Right lobe of liver (tissue), 6 donors: Measurements from ENCODE around the gene DRAXIN. TPM values are rescaled to one million over a fixed set of nuclear protein-coding genes. Genes with fewer than 3 reads are reported as not detected.
"Not testable (repeated sequence)": the region's sequence is repeated elsewhere in the genome, so short reads cannot be mapped to it uniquely, and the experiment has no call there.

Experiments used
- ATAC-seq, 4 donors: fragments of 200-7000 bp; cut with Tn5 transposase; one replicate each; pipeline ENCODE4 v1.9.1; 2020; ENCODE audit warnings: mild to moderate bottlenecking in 4 of 4, moderate library complexity in 4 of 4
- DNase-seq, 3 donors: peaks; one replicate each; pipeline ENCODE4 v3.0.0-alpha.2; 2020
- H3K27ac ChIP-seq, 3 donors: fragments of 200-600 bp; one replicate each; pipeline ENCODE4 v1.8.0; 2022
- H3K27me3 ChIP-seq, 2 donors: fragments of 200-600 bp; one replicate each; pipeline ENCODE4 v1.8.0; 2022
- H3K36me3 ChIP-seq, 4 donors: fragments of 200-600 bp; sonication (generic) in 1 of 4; one replicate each; pipeline versions ENCODE4 v1.5.1 to v1.8.0; 2017 to 2022; ENCODE audit warnings: control low read depth in 1 of 4
- H3K4me1 ChIP-seq, 4 donors: fragments of 200-600 bp; sonication (generic) in 1 of 4; one replicate each; pipeline versions ENCODE4 v1.5.1 to v1.8.0; 2017 to 2022; ENCODE audit warnings: control low read depth in 1 of 4
- H3K4me3 ChIP-seq, 3 donors: fragments of 200-600 bp; one replicate each; pipeline ENCODE4 v1.8.0; 2022
- H3K9me3 ChIP-seq, 4 donors: fragments of 200-600 bp; sonication (generic) in 1 of 4; one replicate each; pipeline versions ENCODE4 v1.5.1 to v1.8.0; 2017 to 2022; ENCODE audit warnings: control low read depth in 1 of 4
- POLR2A ChIP-seq: fragments of 450-650 bp; IDR thresholded peaks from one replicate; pipeline ENCODE4 v1.6.1; 2017; ENCODE audit warnings: antibody characterized with exemption, mild to moderate bottlenecking
- whole genome bisulfite sequencing: methylation state at CpG from one replicate; pipeline ENCODE4 v1.1.6; 2018; ENCODE audit warnings: low coverage, low lambda C conversion rate; ENCODE audit not compliant: insufficient coverage; ENCODE audit errors: missing lambda C conversion rate; 5-methylcytosine and 5-hydroxymethylcytosine counted together
- intact Hi-C, 2 donors: fragments of 100-400 bp; cut with DNase I; formaldehyde crosslinking; loops; one replicate each; pipeline versions ENCODE4 v1.11.2 to v1.14.1; 2022
- long read RNA-seq: library from polyadenylated mRNA; unstranded; transcript quantifications from one replicate; pipeline ENCODE4 v2.0.0, GENCODE V29; 2019
- total RNA-seq, 6 experiments: library from RNA; depleted of rRNA in 2 of 6; stranded (reverse); fragments of >200 nt in 2 of 6; fragmentation: NEBNext Ultra II Directional in 3 of 6; extraction: Animal tissue kit (Norgen Biotek cat#: 25700) in 3 of 6; gene quantifications; one replicate each; pipeline versions ENCODE4 v1.1.0 to v1.2.4, GENCODE V29; 2016 to 2023
- TF ChIP-seq, protein P1 (sequence below), 4 donors: fragments of 200-600 bp in 3 of 4; fragments of 450-650 bp in 1 of 4; IDR thresholded peaks; one replicate each; pipeline versions ENCODE4 v1.5.1 to v1.8.0; 2016 to 2022; ENCODE audit warnings: antibody characterized with exemption in 4 of 4, mild to moderate bottlenecking in 2 of 4
- donor health status: DM: no; HTN: yes; CAD: no.
- donor health status: DM: no; HTN: no; CAD: no.
- donor health status: DM: no; HTN: no; CAD: no.
- donor health status: DM: no; HTN: yes; CAD: no.
- donor health status: DM: no; HTN: yes; CAD: no.

The DRAXIN gene, protein sequence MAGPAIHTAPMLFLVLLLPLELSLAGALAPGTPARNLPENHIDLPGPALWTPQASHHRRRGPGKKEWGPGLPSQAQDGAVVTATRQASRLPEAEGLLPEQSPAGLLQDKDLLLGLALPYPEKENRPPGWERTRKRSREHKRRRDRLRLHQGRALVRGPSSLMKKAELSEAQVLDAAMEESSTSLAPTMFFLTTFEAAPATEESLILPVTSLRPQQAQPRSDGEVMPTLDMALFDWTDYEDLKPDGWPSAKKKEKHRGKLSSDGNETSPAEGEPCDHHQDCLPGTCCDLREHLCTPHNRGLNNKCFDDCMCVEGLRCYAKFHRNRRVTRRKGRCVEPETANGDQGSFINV
- total RNA-seq: not detected
- long read RNA-seq: 0 reads

DNA sequence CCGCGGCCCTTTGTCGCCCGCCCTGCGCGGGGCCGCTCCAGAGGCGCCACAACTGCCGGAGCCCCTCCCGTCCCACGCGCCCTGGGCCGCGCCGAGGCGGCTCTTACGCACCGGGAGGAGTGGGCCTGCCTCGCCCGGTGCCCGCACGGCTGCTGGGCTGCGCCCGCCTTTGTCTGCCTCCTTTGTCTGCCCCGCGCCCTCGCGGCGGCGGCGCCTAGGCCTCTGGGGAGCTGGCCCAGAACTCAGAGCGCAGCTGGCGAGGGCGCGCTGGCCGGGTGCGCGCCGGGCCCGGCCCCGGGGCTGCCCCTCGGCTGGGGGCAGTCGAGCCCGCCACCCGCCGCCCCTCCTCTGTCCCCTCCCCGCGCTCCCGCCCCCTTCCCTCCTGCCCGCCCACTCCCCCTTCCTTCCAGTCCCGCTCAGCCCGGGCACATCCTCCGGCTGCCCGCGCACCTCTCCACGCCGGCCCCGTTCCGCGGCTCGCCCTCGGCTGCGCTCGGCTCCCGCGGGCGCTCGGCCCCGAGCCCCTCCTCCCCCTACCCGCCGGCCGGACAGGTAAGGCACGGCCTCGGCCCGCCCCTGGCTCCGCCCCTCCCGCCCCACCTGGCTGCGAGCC lies at the start of gene DRAXIN:
Gene DRAXIN, plus strand, starts transcription at position 409 of the 613 bp plus-strand sequence. CDS start 14,549 bp downstream, outside the sequence.
- DNase-seq: no peak
- 0% methylated on average over 1 of the region's 78 CpGs for WGBS
- H3K27ac ChIP-seq: no peak within 1 kb of the TSS
- TF ChIP-seq, protein P1, sequence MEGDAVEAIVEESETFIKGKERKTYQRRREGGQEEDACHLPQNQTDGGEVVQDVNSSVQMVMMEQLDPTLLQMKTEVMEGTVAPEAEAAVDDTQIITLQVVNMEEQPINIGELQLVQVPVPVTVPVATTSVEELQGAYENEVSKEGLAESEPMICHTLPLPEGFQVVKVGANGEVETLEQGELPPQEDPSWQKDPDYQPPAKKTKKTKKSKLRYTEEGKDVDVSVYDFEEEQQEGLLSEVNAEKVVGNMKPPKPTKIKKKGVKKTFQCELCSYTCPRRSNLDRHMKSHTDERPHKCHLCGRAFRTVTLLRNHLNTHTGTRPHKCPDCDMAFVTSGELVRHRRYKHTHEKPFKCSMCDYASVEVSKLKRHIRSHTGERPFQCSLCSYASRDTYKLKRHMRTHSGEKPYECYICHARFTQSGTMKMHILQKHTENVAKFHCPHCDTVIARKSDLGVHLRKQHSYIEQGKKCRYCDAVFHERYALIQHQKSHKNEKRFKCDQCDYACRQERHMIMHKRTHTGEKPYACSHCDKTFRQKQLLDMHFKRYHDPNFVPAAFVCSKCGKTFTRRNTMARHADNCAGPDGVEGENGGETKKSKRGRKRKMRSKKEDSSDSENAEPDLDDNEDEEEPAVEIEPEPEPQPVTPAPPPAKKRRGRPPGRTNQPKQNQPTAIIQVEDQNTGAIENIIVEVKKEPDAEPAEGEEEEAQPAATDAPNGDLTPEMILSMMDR (IDR thresholded peaks at IDR 0.05): no peak
- TF ChIP-seq POLR2A: no peak
- intact Hi-C loops: no loop called here
- no peak for ATAC-seq
- H3K4me1 ChIP-seq: peaks cover 0 to 16% (median 0%) of the 10 kb centered on the region in 4 donors
- no peak within 1 kb of the TSS for H3K4me3 ChIP-seq
- peaks cover 4 to 22% of the 10 kb centered on the region in 2 donors for H3K27me3 ChIP-seq
- no peaks in the 10 kb centered on the region for H3K9me3 ChIP-seq
- no peaks in the 10 kb centered on the region for H3K36me3 ChIP-seq

DNA sequence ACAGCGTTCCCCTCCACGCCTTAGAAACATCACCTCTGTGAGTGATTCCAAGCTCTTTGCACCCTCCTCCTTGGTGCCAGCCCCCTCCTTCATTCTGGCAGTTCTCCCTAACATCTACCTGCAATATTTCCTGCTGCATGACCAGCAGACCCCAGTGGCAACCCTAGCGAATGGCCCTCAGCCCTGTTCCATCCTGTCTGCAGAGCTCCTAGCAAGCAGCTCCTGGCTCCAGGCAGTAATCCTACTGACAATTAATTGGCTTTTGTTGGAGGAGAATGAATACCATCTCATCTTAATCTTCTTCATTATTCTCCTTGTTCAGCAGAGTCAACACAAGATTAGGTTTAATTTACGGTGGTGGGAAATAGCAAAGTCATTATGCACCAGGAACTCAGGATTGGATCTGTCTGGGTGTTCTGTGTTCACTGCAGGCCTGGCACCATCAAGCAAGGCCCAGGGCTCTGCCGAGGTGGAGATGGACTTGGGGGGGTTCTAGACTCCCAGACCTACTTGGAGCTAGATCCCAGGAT lies 49.7 kb upstream of the DRAXIN start:
- 64% methylated on average over 3 of the region's 5 CpGs for whole genome bisulfite sequencing
- Histone ChIP-seq H3K27me3 (no peaks in the 10 kb centered on the region), H3K36me3 (no peaks in the 10 kb centered on the region), H3K4me1 (no peaks in the 10 kb centered on the region), H3K27ac (no peak overlapping the region), H3K4me3 (no peak overlapping the region), H3K9me3 (no peaks in the 10 kb centered on the region)
- intact Hi-C loops: loop anchor here in 1 of 2 donors (10.0 kb wide), 1 partner anchor 397 kb away; no protein-coding TSS in a partner anchor
- DNase-seq (no peak), ATAC-seq (no peak)
- TF ChIP-seq, protein P1 (IDR thresholded peaks at IDR 0.05): no peak
- no peak for TF ChIP-seq POLR2A

DNA sequence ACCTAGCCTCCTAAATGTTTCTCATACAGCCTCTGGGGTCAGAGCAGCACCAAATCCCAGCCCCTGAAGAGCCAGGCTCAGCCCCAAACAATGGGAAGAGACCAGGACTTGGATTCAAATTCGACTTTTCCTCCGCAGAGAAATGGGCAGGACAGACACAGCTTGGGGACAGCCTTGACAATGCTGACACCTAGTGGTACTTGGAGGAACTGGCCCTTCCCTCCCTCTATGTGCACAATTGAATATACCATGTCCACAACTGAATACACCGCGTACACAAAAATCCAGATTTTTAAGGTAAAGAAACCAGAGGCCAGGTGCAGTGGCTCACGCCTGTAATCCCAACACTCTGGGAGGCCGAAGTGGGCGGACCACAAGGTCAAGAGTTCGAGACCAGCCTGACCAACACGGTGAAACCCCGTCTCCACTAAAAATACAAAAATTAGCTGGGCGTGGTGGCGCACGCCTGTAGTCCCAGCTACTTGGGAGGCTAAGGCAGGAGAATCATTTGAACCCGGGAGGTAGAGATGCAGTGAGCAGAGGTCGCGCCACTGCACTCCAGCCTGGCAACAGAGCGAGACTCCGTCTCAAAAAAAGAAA lies 49.0 kb upstream of the DRAXIN start:
- not testable (repeated sequence) for H3K4me1 ChIP-seq, H3K27ac ChIP-seq, DNase-seq, H3K9me3 ChIP-seq, H3K27me3 ChIP-seq, H3K36me3 ChIP-seq, H3K4me3 ChIP-seq
- peak; percentile 79 to 89 (median 82) for ATAC-seq
- intact Hi-C loops: loop anchor here in 1 of 2 donors (10.0 kb wide), 1 partner anchor 398 kb away; no protein-coding TSS in a partner anchor
- WGBS: 20% methylated on average over 9 of the region's 18 CpGs
- TF ChIP-seq, protein P1 (IDR thresholded peaks at IDR 0.05): peak; percentile 92 to 94 (median 94)

DNA sequence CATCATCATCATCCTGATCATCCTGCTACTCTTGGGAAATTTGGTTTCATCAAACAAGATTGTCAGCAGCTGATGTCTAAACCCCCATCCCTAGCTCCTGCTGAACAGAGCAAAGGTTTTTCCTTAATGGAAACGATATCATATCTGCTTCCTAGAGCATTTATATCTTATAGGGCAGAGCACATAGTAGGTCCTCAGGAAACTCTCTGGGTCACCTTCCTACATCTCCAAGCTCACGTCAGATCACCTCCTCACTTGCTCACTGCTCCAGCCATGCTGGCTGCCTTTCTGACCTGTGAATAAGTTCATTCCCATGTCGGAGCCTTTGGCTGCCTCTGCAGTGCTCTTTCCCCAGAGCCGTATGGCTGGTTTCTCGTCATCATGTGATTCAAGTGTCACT lies 47.7 kb upstream of the DRAXIN start:
- no peak for DNase-seq
- no peak for ATAC-seq
- Histone ChIP-seq H3K4me3 (no peak overlapping the region), H3K9me3 (no peaks in the 10 kb centered on the region), H3K4me1 (peaks cover 0 to 3% (median 0%) of the 10 kb centered on the region in 4 donors), H3K27ac (no peak overlapping the region), H3K36me3 (no peaks in the 10 kb centered on the region), H3K27me3 (no peaks in the 10 kb centered on the region)
- TF ChIP-seq, protein P1 (IDR thresholded peaks at IDR 0.05): no peak
- intact Hi-C loops: loop anchor here in 1 of 2 donors (10.0 kb wide), 1 partner anchor 399 kb away; no protein-coding TSS in a partner anchor
- WGBS: 54% methylated on average over 2 of the region's 5 CpGs
